Parathyroid adenoma (tissue), 2 donors: ENCODE results near the gene DEUP1.

Source experiments
- H2AFZ ChIP-seq: fragments of 300-600 bp; sonication (generic); one replicate; pipeline ENCODE4 v1.7.0; 2017; ENCODE audit warnings: antibody characterized with exemption, mild to moderate bottlenecking
- H3K27ac ChIP-seq: fragments of 300-600 bp; sonication (generic); one replicate; pipeline ENCODE4 v1.7.0; 2017
- H3K27me3 ChIP-seq: fragments of 300-600 bp; sonication (generic); one replicate; pipeline ENCODE4 v1.7.0; 2017; ENCODE audit warnings: low read length; ENCODE audit not compliant: control insufficient read depth, insufficient read depth
- H3K36me3 ChIP-seq: fragments of 300-600 bp; sonication (generic); one replicate; pipeline ENCODE4 v1.7.0; 2017; ENCODE audit warnings: low read length; ENCODE audit not compliant: control insufficient read depth, insufficient read depth
- H3K4me1 ChIP-seq: fragments of 300-600 bp; sonication (generic); one replicate; pipeline ENCODE4 v1.7.0; 2017; ENCODE audit warnings: control low read depth
- H3K4me2 ChIP-seq: fragments of 300-600 bp; sonication (generic); one replicate; pipeline ENCODE4 v1.7.0; 2017; ENCODE audit warnings: low read length
- H3K4me3 ChIP-seq: fragments of 300-600 bp; sonication (generic); one replicate; pipeline ENCODE4 v1.7.0; 2017; ENCODE audit warnings: low read depth, low read length
- H3K79me2 ChIP-seq: fragments of 300-600 bp; sonication (generic); one replicate; pipeline ENCODE4 v1.7.0; 2017; ENCODE audit warnings: control low read depth
- H3K9ac ChIP-seq: fragments of 300-600 bp; sonication (generic); one replicate; pipeline ENCODE4 v1.7.0; 2017; ENCODE audit warnings: mild to moderate bottlenecking
- H3K9me3 ChIP-seq: fragments of 300-600 bp; sonication (generic); one replicate; pipeline ENCODE4 v1.7.0; 2017; ENCODE audit warnings: low read length; ENCODE audit not compliant: control insufficient read depth
- TF ChIP-seq, protein P1 (sequence below): fragments of 300-600 bp; sonication (generic); IDR thresholded peaks from one replicate; pipeline ENCODE4 v1.7.0; 2017; ENCODE audit warnings: antibody characterized with exemption, mild to moderate bottlenecking
- donor health status: primary hyperparathyroidism.

The DEUP1 gene

GRCh38 chr11:93288767-93289166 is 41.8 kb upstream of the DEUP1 start:
- Histone ChIP-seq H3K9me3 (no peaks in the 10 kb centered on the region), H3K9ac (no peak overlapping the region), H2AFZ (no peak overlapping the region), H3K27me3 (no peaks in the 10 kb centered on the region), H3K27ac (no peak overlapping the region), H3K4me3 (no peak overlapping the region), H3K4me2 (no peak overlapping the region), H3K79me2 (no peaks in the 10 kb centered on the region), H3K36me3 (no peaks in the 10 kb centered on the region), H3K4me1 (no peaks in the 10 kb centered on the region)
- TF ChIP-seq, protein P1, sequence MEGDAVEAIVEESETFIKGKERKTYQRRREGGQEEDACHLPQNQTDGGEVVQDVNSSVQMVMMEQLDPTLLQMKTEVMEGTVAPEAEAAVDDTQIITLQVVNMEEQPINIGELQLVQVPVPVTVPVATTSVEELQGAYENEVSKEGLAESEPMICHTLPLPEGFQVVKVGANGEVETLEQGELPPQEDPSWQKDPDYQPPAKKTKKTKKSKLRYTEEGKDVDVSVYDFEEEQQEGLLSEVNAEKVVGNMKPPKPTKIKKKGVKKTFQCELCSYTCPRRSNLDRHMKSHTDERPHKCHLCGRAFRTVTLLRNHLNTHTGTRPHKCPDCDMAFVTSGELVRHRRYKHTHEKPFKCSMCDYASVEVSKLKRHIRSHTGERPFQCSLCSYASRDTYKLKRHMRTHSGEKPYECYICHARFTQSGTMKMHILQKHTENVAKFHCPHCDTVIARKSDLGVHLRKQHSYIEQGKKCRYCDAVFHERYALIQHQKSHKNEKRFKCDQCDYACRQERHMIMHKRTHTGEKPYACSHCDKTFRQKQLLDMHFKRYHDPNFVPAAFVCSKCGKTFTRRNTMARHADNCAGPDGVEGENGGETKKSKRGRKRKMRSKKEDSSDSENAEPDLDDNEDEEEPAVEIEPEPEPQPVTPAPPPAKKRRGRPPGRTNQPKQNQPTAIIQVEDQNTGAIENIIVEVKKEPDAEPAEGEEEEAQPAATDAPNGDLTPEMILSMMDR, result no peak

DNA sequence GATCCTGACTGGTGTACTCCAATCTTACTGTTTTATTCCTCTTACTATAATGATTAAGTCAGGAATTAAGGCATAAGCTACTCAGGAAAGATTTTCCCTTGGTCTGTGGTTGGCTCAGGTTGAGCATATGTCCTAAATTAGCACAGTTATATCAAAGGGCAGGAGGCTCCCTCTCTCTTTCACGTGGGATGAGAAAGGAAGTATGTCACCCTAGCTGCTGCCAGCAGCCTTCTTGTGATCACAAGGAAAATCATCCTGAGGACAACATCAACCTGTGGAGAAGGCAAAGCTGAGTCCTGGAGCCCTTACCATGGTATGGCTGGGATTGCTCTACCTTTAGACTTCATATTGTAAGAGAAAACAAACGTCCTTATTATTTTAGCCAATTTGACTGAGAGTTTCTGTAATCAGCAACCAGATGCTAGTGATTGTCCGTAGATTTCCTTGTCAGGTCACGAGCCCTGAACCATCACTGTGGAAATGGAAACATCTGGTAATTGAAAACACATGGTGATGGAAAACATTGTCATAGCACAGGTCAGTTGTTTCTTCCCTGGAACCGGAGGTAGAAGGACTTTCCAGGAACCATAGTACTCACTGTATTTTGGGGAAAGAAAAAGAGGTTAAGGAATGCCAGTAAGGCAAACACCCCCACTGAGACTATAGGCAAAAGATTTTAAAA is 40.6 kb upstream of the DEUP1 start:
- no peak overlapping the region for H3K4me3 ChIP-seq
- TF ChIP-seq, protein P1, result no peak
- H3K9ac ChIP-seq, result no peak overlapping the region
- H3K4me1 ChIP-seq, result no peaks in the 10 kb centered on the region
- H3K36me3 ChIP-seq, result no peaks in the 10 kb centered on the region
- no peak overlapping the region for H3K27ac ChIP-seq
- no peaks in the 10 kb centered on the region for H3K27me3 ChIP-seq
- no peak overlapping the region for H3K4me2 ChIP-seq
- no peaks in the 10 kb centered on the region for H3K79me2 ChIP-seq
- H3K9me3 ChIP-seq, result no peaks in the 10 kb centered on the region
- no peak overlapping the region for H2AFZ ChIP-seq

DNA sequence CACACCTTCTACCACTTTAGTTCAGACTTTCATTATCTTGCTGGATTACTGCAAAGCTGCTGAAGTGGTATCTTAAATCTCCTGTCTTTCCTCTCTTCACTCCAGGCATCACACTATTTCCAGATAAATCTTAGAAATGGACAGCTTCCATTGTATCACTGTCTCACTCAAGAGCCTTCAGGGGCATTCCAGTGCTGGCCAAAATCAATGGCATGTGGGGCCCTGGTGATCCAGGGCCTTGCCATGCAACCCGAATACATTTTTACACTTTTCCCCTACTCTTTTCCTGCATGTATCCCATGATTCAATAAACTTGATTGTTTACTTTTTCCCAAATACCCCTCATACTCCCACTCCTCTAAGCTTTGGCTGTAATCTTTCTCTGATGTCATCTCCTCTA is 39.4 kb upstream of the DEUP1 start:
- no peak overlapping the region for H2AFZ ChIP-seq
- H3K27ac ChIP-seq, result no peak overlapping the region
- no peaks in the 10 kb centered on the region for H3K9me3 ChIP-seq
- H3K79me2 ChIP-seq, result no peaks in the 10 kb centered on the region
- H3K27me3 ChIP-seq, result no peaks in the 10 kb centered on the region
- no peaks in the 10 kb centered on the region for H3K36me3 ChIP-seq
- H3K4me1 ChIP-seq, result no peaks in the 10 kb centered on the region
- H3K4me2 ChIP-seq, result no peak overlapping the region
- H3K4me3 ChIP-seq, result no peak overlapping the region
- H3K9ac ChIP-seq, result no peak overlapping the region
- TF ChIP-seq, protein P1, result no peak

- no peak overlapping the region for H3K27ac ChIP-seq
- H2AFZ ChIP-seq, result no peak overlapping the region
- no peaks in the 10 kb centered on the region for H3K9me3 ChIP-seq
- no peaks in the 10 kb centered on the region for H3K36me3 ChIP-seq
- no peak overlapping the region for H3K9ac ChIP-seq
- H3K4me2 ChIP-seq, result no peak overlapping the region
- H3K4me3 ChIP-seq, result no peak overlapping the region
- TF ChIP-seq, protein P1, result no peak
- no peaks in the 10 kb centered on the region for H3K27me3 ChIP-seq
- H3K79me2 ChIP-seq, result no peaks in the 10 kb centered on the region
- H3K4me1 ChIP-seq, result no peaks in the 10 kb centered on the region
Measured at GRCh38 chr11:93291898-93292297, 38.6 kb upstream of the DEUP1 start.

DNA sequence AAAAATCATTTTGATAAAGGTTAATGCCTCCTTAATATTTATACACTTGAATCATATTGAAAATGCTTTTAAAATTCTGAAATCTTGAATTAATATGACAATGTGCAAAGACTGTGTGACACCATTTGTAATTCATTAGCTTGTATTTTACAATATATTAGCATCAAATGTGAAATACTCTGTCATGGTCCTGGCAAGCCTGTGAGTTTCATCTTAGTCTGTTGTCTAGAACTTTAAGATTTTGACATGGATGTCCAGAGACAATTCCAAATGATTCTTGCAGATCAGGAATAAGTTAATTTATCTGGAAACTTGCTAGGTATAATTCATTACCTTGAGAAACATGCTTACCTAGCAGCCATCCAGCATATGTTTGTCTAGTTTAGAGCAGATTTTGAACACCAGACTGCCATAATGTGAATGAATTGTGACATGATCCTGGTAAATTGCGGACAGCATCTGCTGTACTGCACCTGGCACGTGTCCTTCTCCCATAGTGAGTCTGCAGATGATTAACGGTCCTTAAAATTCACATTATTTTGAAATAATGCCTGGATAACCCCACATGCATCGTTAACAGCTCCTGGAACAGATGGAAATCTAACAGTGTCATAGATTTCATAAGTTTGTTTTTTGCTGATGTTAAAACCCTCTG is 34.5 kb upstream of the DEUP1 start:
- TF ChIP-seq, protein P1, result no peak
- Histone ChIP-seq H2AFZ (no peak overlapping the region), H3K4me2 (no peak overlapping the region), H3K9me3 (no peaks in the 10 kb centered on the region), H3K4me3 (no peak overlapping the region), H3K4me1 (no peaks in the 10 kb centered on the region), H3K27ac (no peak overlapping the region), H3K27me3 (no peaks in the 10 kb centered on the region), H3K9ac (no peak overlapping the region), H3K79me2 (no peaks in the 10 kb centered on the region), H3K36me3 (no peaks in the 10 kb centered on the region)
